SH-SY5Y (cell line): ENCODE data around the gene NUP50.
A peak's percentile ranks its signal among the peaks of the same experiment; 100 is the strongest.

ENCODE experiments used
- GATA2 ChIP-seq: IDR thresholded peaks from 2 replicates; pipeline ENCODE4 v1.6.1; 2011; ENCODE audit warnings: mild to moderate bottlenecking, low read depth, low read length
- GATA3 ChIP-seq: IDR thresholded peaks from 2 replicates; pipeline ENCODE4 v1.6.1; 2011; ENCODE audit warnings: low read depth, mild to moderate bottlenecking, low read length, moderate library complexity

The NUP50 gene

DNA sequence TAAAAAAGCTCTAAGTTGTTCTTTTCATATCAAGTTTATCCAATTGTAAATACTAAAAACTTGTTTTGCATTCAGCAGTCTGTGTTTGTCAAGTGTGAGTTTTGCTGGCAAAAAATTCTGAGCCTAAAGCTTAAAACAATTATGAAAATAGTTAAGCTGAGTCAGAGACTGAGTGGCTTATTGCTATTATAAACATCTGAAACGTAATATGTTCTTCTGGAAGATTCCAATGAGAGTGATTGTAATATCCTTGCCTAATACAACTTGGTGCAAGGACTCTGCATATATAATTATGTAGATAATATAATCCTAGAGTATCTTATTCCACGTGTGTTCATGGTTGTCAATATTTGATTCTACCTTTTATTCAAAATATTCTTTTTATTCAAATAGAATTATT, 14.1 kb upstream of the NUP50 start:
- no peak for TF ChIP-seq GATA3
- no peak for TF ChIP-seq GATA2

DNA sequence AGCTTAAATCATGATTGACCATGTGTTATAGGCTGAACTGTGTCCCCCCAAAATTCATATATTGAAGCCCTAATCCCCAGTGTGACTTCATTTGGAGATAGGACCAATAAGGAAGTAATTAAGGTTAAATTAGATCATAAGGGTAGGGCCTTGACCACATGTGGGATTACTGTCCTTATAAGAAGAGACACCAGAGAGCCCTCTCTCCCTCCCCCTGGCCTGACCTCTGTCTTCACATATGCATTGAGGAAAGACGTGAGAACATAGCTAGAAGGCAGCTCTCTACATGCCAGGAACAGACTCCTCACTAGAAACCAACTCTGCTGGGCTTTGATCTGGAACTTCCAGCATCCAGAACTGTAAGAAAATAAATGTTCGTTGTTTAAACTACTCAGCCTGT, 13.6 kb upstream of the NUP50 start:
- TF ChIP-seq GATA3 (no peak), GATA2 (no peak)

DNA sequence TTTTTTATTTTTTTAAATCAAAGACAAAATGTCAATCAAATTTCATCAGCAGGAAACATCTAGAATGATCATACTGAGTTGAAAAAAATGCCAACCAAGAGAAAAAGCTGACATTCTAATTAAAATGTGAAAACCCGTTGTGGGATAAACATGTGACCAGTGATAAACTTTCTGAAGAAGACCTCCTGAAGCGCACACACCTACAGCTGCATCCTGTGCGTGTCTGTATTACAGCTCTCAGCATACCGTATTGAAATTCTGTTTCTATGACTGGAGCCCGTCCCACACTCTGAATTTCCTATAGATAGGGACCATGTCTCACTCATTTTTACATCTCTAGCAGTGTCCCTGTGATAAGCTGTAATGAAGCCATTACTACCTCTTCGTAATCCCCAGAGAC, 12.2 kb upstream of the NUP50 start:
- TF ChIP-seq GATA2 = no peak
- no peak for TF ChIP-seq GATA3

DNA sequence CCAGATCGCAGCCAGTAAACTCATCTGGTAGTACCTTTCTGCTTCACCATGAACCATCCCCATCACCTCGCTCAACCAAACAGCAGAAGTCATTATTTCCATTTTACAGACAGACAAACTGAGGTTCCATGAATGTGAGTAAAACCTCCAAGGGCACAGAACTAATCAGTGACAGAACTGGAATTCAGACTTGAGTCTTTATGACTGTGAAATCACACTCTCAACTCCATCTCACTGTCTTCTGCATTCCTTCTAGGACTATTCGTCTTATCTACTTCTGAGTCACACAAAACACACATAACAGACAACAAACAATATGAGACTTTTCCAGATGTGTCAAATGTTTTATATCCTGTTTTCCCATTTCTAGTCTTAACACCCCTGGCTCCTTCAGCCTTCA, 9.3 kb upstream of the NUP50 start:
- TF ChIP-seq GATA2 = no peak
- TF ChIP-seq GATA3 = no peak

DNA sequence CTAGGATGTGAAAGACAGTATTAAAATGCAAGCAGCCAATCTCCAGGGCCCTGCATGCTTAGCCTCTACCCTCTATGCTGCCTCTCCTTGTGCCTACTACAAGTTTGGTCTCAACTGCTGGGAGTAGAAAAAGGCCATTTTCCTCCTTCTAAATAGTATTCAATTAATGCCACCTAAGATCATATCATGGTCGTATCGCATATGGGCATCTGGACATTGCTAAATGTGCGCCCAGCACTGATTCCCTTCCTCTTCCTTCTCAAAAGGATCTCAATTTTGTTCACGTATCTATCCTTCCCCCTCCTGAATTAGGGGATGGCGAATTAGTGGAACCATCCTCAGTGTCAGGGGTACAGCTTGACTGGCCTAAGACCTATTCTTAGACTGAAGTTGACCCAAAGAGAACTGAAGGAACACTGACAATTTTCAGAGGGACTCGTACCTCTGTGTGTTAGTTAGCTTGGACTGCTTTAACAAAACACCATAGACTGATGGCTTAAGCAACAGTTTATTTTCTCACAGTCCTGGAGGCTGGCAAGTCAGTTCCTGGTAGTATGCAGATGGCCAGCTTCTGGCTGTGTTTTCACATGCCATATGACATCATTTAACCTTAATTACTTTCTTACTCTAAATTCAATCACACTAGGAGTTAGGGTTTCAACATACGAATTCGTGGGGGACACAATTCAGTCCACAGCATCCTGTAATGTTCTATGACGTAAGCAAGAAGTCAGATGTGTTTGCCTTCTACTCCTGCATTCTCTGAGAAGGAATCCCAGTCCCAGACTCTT, 8.5 kb upstream of the NUP50 start:
- TF ChIP-seq GATA3 = 0 out of 2 replicates have a peak, but pooled peaks have one; percentile 38
- TF ChIP-seq GATA2 = peak; percentile 52; the same call in 1 of the 2 replicates

DNA sequence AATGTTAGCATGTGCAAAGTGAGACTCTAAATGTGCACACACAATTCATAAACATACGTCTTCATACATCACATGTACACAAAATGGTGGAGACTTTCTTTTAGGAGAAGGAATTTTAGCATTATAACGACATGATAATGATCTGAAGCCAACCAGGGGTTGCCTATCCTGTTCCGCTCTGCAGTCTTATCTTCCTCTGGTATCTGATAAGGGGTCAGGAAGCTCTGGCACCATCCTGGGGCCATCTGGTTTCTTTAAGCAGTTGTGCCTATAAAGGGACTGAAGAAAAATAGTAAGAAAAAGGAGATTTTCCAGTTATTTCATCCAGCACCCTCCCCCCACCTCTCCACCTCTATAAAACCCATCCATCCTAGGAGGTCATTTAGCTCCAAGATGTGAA, 5.8 kb upstream of the NUP50 start:
- TF ChIP-seq GATA2 = peak; percentile 98
- TF ChIP-seq GATA3 = peak; percentile 98

DNA sequence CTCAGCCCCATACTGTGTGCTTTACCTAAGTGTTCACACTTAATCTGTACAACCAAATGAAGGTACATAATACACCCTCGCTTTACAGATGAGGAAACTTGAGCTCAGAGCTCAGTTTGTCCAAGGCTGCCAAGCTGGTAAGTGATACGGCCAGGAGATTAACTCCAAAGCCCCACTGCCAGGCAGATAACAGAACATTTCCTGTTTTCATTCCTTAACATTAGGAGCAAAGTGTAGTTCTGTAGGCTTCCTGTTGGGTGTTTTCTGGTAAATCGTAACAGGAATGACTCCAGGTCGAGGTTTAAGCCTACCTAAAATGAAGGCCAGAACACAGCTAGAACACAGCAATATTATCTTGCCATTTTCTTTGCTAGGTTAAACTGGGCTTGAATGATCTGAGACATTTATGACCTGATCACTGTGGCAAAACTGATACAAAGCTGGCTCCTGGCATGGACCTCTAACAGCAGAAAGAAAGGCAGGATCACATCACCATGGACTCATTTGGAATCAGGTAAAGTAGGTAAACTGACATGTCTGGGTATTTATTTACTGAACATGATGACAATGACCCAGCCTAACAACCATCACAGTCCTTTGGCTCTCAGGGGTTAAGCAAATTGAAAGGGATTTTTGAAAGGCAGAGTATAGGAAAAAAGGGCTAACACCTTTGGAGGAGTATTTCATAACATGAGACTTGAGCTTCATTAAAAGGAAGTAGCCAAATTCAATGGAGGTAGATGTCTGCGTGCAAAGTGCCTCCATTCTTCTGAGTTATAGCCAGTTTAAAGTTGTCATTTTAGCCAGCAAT, 3.9 kb upstream of the NUP50 start:
- TF ChIP-seq GATA2 (no peak), GATA3 (no peak)

- no peak for TF ChIP-seq GATA2
- TF ChIP-seq GATA3 = no peak
Observed at GRCh38 chr22:45162531-45162930, 1.2 kb upstream of the NUP50 start.

DNA sequence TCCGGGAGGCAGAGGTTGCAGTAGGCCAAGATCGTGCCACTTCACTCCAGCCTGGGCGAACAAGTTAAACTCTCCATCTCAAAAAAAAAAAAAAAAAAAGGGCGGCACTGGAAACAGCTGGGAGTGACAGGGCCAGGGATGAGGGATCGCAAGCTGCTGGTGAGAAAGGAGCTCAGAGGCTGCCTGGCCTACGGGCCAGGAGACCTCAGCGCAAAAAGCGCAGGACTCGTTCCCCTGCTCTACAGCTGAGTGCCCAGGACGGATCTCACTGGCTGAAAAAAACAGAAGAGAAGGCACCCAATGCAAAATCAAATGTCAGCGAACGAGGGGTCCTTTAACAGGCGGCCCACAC, 650 bp upstream of the NUP50 start:
- TF ChIP-seq GATA2 = no peak

DNA sequence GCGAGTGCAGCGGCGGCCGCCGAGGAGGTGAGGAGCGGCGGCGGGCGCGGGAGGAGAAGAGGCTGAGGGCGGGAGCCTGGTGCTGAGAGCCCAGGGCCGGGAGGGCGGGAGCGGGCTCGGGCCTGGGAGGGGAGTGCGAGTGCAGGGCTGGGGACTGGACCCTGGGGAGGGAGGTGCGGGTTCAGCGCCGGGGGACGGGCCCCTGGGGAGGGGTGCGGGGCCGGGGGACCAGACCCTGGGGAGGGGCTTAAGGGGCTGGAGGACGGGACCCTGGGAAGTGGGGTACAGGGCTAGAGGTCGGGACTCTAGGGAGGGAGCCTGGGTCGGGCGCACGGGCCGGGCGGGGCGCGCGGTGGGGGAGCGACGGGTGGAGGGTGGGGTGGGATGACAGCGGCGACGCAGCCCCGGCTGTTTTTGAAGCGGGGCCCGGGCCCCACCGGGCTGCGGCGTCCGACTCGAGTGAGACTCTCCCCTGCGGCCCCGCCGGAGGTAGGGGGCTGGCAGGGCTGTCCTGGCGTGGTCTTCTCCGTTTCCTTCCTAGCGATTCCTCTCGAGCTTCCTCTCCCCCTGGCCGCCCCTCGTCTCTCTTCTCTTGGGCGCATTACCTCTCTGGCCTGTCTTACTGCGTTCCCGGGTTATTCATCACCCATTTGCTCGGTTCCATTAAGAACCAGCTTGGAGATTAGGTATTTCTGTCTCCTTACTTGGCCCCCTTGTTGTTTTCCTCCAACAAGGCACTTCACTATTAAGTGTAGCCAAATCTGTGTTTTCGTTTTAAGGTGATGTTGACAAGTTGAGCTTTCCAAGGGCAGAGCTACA, 754 bp downstream of the NUP50 start:
- TF ChIP-seq GATA2 = no peak
- TF ChIP-seq GATA3 = no peak

DNA sequence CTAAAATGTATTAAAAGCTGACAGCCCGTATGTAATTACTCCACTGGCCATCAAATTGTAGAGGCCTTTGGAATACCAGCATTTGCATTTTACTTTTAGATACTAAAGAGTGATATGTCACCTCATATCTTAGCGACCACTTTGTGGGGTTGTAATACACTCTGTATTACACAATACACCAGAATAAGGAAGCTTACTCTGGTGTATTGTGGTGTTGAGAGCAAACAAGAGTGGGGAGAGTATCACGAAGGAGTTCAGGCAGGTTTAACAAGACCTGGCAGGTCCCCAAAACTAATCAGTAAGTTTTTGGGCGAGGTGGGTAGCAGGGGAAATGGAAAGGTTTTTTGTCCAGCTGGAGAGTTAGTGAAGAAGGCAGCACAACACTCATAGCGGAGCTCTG, 3.2 kb downstream of the NUP50 start:
- TF ChIP-seq GATA3 (no peak), GATA2 (no peak)

- TF ChIP-seq GATA2 = no peak
- TF ChIP-seq GATA3 = no peak
Observed at GRCh38 chr22:45169591-45170466, 6.1 kb downstream of the NUP50 start.

- TF ChIP-seq GATA2 (no peak), GATA3 (no peak)
Observed at GRCh38 chr22:45171830-45172229, 8.1 kb downstream of the NUP50 start.
